GM21717 (cell line): Measurements from ENCODE around the gene SYT7.

Source experiments
- ATAC-seq: cut with Tn5 transposase; IDR thresholded peaks from one replicate; pipeline ENCODE4 v1.9.1; 2021; ENCODE audit warnings: mild to moderate bottlenecking, moderate library complexity; ENCODE audit not compliant: unreplicated experiment

The SYT7 gene

DNA sequence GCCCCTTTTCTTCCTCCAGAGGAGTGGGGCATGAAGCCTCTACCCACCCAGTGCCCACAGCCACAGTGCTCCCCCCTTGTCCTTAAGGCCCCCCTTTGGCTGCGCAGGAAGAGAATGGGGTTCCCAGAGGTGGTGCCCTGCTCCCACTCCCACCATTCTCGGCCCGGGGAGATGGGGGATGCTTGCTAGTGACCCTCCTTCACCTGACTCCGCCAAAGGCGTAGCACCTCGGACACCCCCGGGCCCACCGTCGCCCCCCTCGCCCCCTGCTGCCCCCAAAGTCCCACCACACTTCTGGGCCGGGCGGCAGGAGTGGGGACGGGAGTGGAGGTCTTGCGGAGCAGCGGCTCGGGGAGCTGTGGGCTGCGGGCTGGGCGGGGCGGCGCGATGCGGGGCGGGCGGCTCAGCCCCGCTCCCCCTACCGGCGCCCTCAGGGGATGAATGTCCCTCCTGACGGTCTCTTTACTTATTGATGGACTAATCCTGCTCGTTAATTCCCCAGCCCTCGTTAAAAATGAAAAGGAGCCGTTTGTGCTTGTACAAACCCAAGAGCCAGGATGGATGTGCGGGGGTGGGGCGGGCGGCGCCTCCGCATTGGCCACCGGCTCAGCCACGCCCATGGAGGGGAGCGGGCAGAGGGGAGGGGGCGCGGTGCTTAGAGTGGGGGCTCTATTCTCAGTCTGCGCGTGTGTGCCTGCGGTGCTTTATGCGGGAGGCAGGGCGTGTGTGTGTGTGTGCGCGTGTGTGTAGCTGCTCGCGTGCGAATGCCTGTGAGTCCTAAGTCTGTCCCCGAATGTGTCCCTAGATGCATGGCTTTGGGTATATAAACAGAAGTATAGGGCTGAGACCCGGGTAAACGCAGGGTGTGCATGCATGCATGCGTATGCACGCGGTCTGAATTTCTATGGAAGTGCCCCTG lies 25.6 kb downstream of the SYT7 start:
- no peak for ATAC-seq

DNA sequence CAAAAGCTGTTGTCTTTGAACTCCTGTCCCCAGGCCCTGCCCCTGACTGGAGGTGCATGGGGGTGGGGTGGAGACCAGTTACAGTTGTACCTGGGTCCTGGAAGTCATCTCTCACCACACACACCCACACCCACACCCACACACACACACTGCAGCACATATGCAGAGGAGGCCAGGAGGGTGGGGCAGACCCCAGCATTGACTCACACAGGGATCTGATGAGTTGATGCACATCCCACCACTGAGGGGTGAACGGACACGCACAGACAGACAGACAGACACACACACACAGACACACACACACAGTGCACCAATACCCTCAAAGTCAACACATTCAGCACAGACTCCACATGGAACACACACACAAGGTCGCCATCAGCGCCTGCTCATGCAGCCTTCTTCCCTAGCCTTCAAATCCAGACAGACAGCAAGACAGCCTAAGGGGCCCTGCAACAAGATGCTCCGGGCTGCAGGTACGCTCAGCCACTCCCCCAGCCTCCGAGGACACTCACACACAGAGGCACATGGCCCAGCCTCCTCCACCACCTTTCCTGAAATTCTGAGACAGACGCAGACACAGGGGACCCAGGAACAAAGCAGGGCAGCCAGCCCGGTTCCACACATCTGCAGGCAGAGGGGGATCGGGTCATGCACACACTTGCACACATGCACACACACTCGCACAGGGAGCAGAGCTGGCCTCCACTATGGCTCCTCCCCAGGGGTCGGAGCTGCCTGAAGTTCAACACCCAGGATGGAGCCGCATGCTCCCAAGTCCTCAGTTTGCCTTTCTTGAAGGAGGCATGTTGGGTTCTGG lies 26.5 kb downstream of the SYT7 start:
- no peak for ATAC-seq

- no peak for ATAC-seq
Measured at GRCh38 chr11:61553373-61554171, 27.3 kb downstream of the SYT7 start.

- no peak for ATAC-seq
Measured at GRCh38 chr11:61552108-61552635, 28.7 kb downstream of the SYT7 start.

DNA sequence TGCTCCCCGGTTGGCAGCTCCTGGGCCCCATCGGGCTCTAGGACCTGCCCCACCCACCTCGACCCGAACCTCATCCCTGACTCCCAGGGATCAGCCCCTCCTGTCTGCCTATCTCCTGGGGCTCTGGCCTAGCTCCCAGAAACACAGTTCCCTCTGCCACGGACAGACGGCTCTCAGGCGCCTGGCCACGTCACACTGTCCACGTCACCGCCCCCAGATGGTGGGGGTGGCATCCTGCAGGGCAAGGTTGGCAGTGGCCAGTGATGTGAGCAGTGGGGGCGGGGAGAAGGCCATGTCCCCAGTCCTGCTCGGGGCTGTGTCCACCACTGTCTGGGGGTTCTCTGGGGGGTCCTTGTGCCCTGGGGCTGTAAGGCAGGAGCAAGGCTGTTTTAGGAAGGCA lies 29.2 kb downstream of the SYT7 start:
- no peak for ATAC-seq

DNA sequence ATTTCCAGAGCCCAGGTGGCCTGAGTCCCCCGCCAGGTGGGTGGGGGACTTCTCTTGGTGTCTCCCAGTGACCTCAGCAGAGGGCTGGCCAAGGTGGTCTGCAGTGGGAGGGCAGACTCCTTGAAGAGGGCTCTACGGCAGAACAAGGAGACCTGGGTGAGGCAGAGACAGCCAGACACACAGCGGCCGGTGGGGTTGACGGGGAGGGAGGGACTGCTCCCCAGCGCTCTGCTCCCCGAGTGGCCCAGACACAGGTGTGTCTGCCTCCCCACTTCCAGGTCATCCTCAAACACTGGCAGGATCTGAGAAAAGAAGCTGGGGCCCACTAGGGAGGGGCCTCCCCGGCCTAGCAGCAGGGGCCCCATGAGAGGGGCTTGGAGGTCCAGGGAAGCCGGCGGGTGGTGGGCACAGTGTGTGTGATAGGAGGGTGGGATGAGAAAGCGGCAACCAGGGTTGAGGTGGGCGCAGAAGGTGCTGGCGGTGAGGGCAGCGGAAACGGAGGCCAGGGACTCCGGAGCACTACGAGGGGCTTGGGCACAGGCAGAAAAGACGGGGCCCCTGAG lies 30.1 kb downstream of the SYT7 start:
- ATAC-seq = no peak

DNA sequence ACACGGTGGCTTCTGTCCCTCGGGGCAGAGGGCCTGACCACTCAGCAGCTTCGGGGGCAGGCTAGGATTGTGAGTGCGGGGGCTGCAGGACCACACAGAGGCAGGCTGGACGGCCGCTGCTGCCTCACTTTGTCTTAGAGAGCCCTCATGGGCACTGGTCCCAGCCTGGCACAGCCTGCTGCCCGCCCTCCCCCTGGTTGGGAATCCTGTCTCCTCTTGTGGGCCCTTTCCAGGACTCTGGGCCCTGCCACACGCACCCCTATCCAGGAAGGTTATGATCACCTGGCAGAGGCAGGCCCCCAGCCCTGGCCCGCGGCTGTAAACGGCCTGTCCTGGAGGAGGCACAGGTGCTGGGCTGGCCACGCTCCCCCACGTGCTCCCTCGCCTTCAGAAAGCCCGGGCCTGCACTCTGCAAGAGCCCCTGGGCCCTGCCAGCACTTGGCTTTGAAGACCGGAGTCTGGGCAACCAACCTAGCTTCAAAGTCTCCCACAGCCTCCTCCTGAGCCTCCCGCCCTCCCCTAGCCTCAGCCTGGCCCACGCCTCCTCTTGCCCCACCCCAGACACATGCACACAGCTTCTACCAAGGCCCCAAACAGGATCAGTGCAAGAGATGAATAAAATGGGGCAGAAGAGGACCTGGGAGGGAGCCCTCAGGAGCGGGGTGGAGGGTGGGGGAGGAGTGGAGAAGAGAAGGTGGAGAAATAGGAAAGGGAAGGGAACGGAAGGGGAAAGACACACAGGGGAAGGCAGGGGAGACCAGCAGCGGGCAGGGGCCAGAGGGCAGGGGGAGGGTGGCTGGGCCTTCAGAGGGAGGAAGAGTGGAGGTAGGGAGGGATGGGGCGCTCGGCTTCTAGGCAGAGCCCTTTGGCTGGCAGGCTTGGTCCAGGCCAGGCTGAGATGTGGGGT lies 31.0 kb downstream of the SYT7 start:
- ATAC-seq = no peak

GRCh38 chr11:61549177-61549576 lies 31.7 kb downstream of the SYT7 start:
- no peak for ATAC-seq

- ATAC-seq = no peak
Measured at GRCh38 chr11:61547246-61547645, 33.6 kb downstream of the SYT7 start.

DNA sequence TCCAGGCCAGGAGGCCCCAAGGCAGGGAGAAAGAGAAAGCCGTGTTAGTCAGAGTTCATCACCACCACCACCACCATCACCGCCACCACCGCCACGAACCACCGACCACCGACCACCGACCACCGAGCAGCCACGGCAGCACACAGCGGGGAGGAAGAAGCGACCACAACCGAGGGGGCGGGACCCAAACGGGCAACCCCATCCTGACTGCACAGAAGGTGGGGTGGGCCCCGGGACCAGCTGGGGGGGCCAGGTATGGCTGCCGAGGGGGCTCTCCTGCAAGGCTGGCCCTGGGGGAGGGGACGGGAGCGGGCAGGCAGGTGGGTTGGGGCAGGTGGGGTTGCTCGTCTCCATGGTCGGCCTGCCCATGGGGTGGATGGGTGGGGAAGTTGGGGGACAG lies 34.2 kb downstream of the SYT7 start:
- no peak for ATAC-seq

DNA sequence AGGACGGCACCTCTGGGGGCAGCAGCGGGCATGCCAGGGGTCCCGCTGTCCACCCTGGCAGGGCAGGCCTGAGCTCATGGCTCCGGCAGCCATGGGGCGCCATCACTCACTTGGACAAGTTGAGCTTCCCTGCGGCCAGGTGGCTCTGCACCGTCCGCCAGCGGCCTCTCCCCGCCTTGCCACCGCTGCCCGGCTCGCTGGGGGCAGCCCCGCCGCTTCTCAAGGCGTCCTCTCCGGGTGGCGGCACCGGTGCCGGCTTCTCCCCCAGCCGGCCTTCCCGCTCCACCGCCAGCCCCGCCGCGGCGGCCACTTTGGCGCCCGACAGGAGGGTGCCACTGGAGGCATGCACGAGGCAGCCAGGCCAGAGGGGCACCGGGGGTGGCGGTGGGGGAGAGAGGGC lies 35.0 kb downstream of the SYT7 start:
- ATAC-seq = no peak

GRCh38 chr11:61545341-61545740 lies 35.5 kb downstream of the SYT7 start:
- no peak for ATAC-seq

- ATAC-seq = no peak
Measured at GRCh38 chr11:61544466-61544865, 36.4 kb downstream of the SYT7 start.

GRCh38 chr11:61543606-61544306 lies 37.1 kb downstream of the SYT7 start:
- no peak for ATAC-seq

GRCh38 chr11:61542705-61543104 lies 38.2 kb downstream of the SYT7 start:
- no peak for ATAC-seq

DNA sequence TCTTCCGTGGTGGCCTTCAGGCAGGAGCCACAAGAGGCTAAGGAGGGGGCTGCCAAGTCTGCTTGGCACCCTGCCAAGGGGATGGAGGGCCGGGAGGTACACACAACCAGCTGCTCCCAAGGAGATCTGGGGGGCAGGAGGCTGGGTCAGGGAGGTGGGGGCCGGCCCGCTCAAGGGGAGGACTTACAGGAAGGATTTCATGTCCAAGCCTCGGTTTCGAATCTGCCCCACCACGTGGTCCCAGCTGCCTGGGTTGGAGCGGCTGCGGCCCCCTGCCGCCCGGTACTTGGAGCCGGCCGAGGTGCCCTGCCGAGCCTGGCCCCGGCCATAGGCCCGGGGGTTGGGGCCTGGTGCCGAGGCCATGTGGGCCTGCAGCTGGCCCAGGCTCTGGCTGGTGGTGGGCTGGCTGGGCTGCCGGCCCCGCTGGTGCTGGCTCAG lies 38.8 kb downstream of the SYT7 start:
- ATAC-seq = no peak

- no peak for ATAC-seq
Measured at GRCh38 chr11:61541598-61541997, 39.3 kb downstream of the SYT7 start.

DNA sequence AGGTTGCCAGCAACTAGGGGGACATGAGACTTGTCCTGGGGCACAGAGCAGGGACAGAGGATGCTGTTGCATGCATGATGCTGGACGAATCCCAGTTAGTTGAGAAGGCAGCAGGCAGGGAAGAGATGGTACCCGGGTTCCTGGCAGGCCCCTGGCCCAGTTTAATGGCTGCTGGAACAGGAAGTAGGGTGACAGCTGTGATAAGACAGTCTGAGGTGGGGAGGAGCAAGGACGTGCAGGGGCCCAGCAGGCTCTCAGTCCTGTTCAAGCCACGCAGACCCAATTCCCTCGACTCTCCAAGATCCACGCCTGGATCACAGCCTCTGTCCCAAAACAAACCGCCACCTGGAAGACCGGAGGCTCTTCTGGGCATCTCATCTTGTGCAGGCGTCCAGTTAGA lies 40.3 kb downstream of the SYT7 start:
- no peak for ATAC-seq

DNA sequence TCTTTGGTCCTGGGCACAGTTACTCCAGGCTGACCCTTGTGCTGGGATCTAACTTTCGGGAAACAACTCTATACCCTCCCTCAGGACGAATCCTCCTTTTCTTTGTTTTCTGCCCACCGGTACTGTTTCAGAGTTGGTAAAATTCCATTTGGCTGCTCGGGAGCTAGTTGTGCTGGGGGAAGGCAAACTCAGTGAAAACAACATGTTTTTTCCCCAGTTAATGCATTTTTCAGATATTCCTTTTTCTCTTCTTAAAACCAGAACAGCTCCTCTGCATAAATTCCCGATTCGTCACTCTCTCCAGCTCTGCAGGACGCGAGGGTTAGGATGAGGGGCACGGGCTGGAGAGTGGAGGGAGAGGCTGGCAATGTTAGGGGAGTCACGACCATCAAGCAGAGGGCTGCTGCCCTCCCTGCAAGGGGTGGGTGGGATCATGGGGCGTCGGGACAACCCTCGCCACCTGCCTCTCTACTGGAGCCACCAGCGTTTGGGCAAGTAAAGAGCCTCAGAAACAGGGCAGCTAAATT lies 41.0 kb downstream of the SYT7 start:
- ATAC-seq = no peak
